ENCODE results near the gene TYROBP. TPM values are rescaled to one million over a fixed set of nuclear protein-coding genes. Genes with fewer than 3 reads are reported as not detected.
A peak's percentile ranks its signal among the peaks of the same experiment; 100 is the strongest.

The TYROBP gene
- total and polyA plus RNA-seq, 2 of the 4 experiments (the other 2 are of a cell fraction): not detected

GRCh38 chr19:35907377-35907745 is 734 bp downstream of the TYROBP start:
- Histone ChIP-seq H3K4me3 (ENCODE audit: insufficient read depth, low read depth, low read length) (no peak overlapping the region), H3K4me1 (ENCODE audit: control insufficient read depth, insufficient read depth, low read length) (peaks cover 22% of the 10 kb centered on the region), H2BK120ac (ENCODE audit: low read depth, low read length) (no peak overlapping the region; the same call in 1 of the 2 replicates), H3K4ac (ENCODE audit: low read depth, low read length) (peak overlapping the region; percentile 65; the same call in 1 of the 2 replicates), H2BK5ac (ENCODE audit: low read depth, low read length, poor library complexity, severe bottlenecking) (no peak overlapping the region), H3K9ac (ENCODE audit: low read depth, low read length) (no peak overlapping the region), H4K5ac (ENCODE audit: low read depth, low read length) (no peak overlapping the region), H4K20me1 (ENCODE audit: insufficient read depth, low read length) (no peaks in the 10 kb centered on the region), H4K91ac (ENCODE audit: insufficient read depth, low read depth, low read length) (no peak overlapping the region), H3K56ac (ENCODE audit: extremely low read depth, insufficient read depth, low read length) (no peak overlapping the region), H3K18ac (ENCODE audit: low read depth, low read length) (no peak overlapping the region), H3K23ac (ENCODE audit: low read depth, low read length) (no peak overlapping the region), H3K79me1 (ENCODE audit: low read depth in 1 of 2, low read length in 2 of 2) (no peaks in the 10 kb centered on the region; a peak in 2 of 4 replicates), H2BK20ac (ENCODE audit: low read depth, low read length) (no peak overlapping the region), H3K4me2 (ENCODE audit: low read depth, low read length) (no peak overlapping the region), H3K9me3 (ENCODE audit: control insufficient read depth, insufficient read depth, low read length) (no peaks in the 10 kb centered on the region), H2AFZ (replicated peaks; ENCODE audit: low read length, poor library complexity) (no peak overlapping the region), H3K27ac (ENCODE audit: insufficient read depth, low read length) (no peak overlapping the region), H3K27me3 (ENCODE audit: control insufficient read depth, insufficient read depth, low read length) (no peaks in the 10 kb centered on the region), H2AK9ac (replicated peaks; ENCODE audit: low read depth, low read length, poor library complexity) (no peak overlapping the region), H4K8ac (ENCODE audit: low read depth in 2 of 2, low read length in 2 of 2) (peak overlapping the region in 1 of 2 experiments; percentile 74; a peak in 1 of 4 replicates), H3K14ac (replicated peaks; ENCODE audit: low read depth, low read length) (no peak overlapping the region), H2BK15ac (ENCODE audit: low read depth, low read length) (0 out of 3 replicates have a peak overlapping the region, but pooled peaks have one; percentile 38), H3K9me1 (ENCODE audit: insufficient read depth, low read length) (peaks cover 14% of the 10 kb centered on the region), H3K36me3 (ENCODE audit: control insufficient read depth, insufficient read depth, low read length) (no peaks in the 10 kb centered on the region), H2AK5ac (ENCODE audit: low read depth, low read length) (peak overlapping the region; percentile 88; the same call in 1 of the 2 replicates)
- DNase-seq (no peak), ATAC-seq (ENCODE audit: low read depth) (no peak)
- CTCF ChIA-PET: no interaction called here
- in situ Hi-C loops (cut with MboI; ENCODE audit: low sequenced_read_pairs) (no loop called here), dilution Hi-C loops (cut with HindIII; ENCODE audit: low sequenced_read_pairs, unreplicated experiment) (no loop called here), intact Hi-C loops (cut with micrococcal nuclease) (no loop called here)
- 59% methylated on average over 4 of the region's 12 CpGs; no CpG with 5 or more reads in 1 of the 2 experiments for WGBS, 2 experiments (ENCODE audit: extremely low coverage in 2 of 2, insufficient read length in 1 of 2)
- POLR2A ChIA-PET (ENCODE audit: unreplicated experiment): no interaction called here
- TF ChIP-seq CHD1 (IDR thresholded peaks at IDR 0.05; ENCODE audit: low read depth, low read length) (no peak), NFE2L2 (IDR thresholded peaks at IDR 0.05; ENCODE audit: low read depth, low read length) (no peak), CTCF (conservative IDR thresholded peaks at IDR 0.05; ENCODE audit: low read depth, low read length) (no peak), CEBPB (IDR thresholded peaks at IDR 0.05; ENCODE audit: low read depth, low read length) (no peak), MAZ (IDR thresholded peaks at IDR 0.05; ENCODE audit: borderline replicate concordance, low read depth, low read length) (no peak), MXI1 (IDR thresholded peaks at IDR 0.05; ENCODE audit: borderline replicate concordance, low read depth, low read length) (no peak), BHLHE40 (IDR thresholded peaks at IDR 0.05; ENCODE audit: low read depth, low read length) (no peak), POLR2A (IDR thresholded peaks at IDR 0.05; ENCODE audit: low read depth, low read length) (no peak), RFX5 (IDR thresholded peaks at IDR 0.05; ENCODE audit: low read depth, low read length) (no peak)
- TF ChIP-seq, protein P1, sequence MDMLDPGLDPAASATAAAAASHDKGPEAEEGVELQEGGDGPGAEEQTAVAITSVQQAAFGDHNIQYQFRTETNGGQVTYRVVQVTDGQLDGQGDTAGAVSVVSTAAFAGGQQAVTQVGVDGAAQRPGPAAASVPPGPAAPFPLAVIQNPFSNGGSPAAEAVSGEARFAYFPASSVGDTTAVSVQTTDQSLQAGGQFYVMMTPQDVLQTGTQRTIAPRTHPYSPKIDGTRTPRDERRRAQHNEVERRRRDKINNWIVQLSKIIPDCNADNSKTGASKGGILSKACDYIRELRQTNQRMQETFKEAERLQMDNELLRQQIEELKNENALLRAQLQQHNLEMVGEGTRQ (IDR thresholded peaks at IDR 0.05; ENCODE audit: low read depth, low read length): no peak
- TF ChIP-seq, protein P2, sequence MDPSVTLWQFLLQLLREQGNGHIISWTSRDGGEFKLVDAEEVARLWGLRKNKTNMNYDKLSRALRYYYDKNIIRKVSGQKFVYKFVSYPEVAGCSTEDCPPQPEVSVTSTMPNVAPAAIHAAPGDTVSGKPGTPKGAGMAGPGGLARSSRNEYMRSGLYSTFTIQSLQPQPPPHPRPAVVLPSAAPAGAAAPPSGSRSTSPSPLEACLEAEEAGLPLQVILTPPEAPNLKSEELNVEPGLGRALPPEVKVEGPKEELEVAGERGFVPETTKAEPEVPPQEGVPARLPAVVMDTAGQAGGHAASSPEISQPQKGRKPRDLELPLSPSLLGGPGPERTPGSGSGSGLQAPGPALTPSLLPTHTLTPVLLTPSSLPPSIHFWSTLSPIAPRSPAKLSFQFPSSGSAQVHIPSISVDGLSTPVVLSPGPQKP (IDR thresholded peaks at IDR 0.05; ENCODE audit: borderline replicate concordance, low read depth, low read length): no peak
- no TSS peak for BruUV-seq (replicated peaks)
